ENCODE data around the gene DNAI1.

- TF ChIP-seq CTCF (IDR thresholded peaks at IDR 0.05 in 2 of 3, conservative IDR thresholded peaks at IDR 0.05 in 1 of 3; ENCODE audit: borderline replicate concordance in 1 of 3, insufficient read depth in 1 of 3, low read depth in 2 of 3, low read length in 2 of 3) = no peak
- TF ChIP-seq ZBTB33 (IDR thresholded peaks at IDR 0.05; ENCODE audit: extremely low read depth, insufficient replicate concordance, low read length) = no peak
- TF ChIP-seq JUND (IDR thresholded peaks at IDR 0.05) = no peak
- TF ChIP-seq POLR2A (IDR thresholded peaks at IDR 0.05; ENCODE audit: borderline replicate concordance, extremely low read depth, insufficient read depth, insufficient read length) = no peak
- no peak for TF ChIP-seq POLR2AphosphoS5 (IDR thresholded peaks at IDR 0.05; ENCODE audit: low read depth, low read length)
- TF ChIP-seq ATF3 (IDR thresholded peaks at IDR 0.05) = no peak
Measured at GRCh38 chr9:34485822-34486221, 27.2 kb downstream of the DNAI1 start.
